ENCODE results near the gene PNMA1. TPM values are rescaled to one million over a fixed set of nuclear protein-coding genes. Genes with fewer than 3 reads are reported as not detected.

PNMA1 gene, protein sequence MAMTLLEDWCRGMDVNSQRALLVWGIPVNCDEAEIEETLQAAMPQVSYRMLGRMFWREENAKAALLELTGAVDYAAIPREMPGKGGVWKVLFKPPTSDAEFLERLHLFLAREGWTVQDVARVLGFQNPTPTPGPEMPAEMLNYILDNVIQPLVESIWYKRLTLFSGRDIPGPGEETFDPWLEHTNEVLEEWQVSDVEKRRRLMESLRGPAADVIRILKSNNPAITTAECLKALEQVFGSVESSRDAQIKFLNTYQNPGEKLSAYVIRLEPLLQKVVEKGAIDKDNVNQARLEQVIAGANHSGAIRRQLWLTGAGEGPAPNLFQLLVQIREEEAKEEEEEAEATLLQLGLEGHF
- 9.6 and 10.9 TPM in 2 replicates for total RNA-seq

DNA sequence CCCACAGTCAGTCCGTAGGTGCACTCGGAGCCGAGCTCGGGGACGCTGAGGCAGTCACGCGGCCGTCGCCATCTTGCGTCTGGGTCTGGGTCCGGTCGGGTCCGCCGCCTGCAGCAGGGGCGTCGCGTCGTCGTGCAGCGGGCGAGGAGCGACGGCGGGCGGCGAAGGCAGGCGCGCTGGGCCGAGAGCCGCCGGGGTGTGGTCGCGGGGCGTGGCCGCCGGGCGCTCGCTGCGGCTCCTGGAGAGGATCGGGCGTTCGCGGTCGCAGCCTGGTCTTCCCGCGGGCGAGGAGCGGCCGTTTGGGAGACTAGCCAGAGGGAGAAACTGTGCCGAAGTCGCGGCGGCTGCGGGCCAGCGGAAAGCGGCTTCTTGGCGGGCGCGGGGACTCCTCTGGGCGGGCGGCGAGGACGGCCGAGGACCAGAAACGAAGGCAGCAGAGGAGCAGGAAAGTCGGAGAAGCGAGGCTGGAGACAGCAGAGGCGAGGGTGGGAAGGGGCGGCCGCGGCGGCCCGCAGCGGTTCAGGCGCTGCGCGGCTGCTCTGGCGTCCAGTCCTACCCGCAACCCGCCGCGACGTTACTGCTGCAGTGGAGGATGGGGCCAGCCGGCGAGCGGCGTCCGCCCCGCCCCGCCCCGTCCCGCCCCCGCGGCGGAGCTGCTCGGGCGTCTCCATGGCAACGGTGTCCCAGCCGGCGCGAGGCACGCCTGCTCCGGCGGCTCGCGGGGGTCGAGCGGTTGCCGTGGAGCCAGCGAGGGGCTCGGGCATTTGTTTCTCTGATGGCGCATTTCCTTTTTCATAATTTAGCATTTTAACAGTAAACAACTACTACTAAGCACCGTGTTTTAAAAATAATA, at the start of gene PNMA1:
Gene PNMA1 (minus strand): TSS at position 582 of the 853 bp plus-strand sequence. CDS start 745 bp downstream, outside the sequence.

Other genes with a start within 250 kb of the PNMA1 start
- 23.6 and 24.5 TPM in 2 replicates for gene RIOX1, start 223.5 kb downstream of the PNMA1 start, total RNA-seq
- 0.96 and 3.0 TPM in 2 replicates for gene ACOT1, start 177.2 kb downstream of the PNMA1 start, total RNA-seq
- gene HEATR4, start 155.4 kb downstream of the PNMA1 start, total RNA-seq, result under 0.01 TPM in 2 replicates
- 7.9 and 8.9 TPM in 2 replicates for gene ACOT2, start 145.2 kb downstream of the PNMA1 start, total RNA-seq
- gene ACOT4, start 122.5 kb downstream of the PNMA1 start, total RNA-seq, result 0.21 and 0.48 TPM in 2 replicates
- gene ACOT6, start 101.9 kb downstream of the PNMA1 start, total RNA-seq, result 0.24 and 0.43 TPM in 2 replicates
- gene DNAL1, start 69.4 kb downstream of the PNMA1 start, total RNA-seq, result 4.9 and 6.3 TPM in 2 replicates
- gene PTGR2, start 137.4 kb upstream of the PNMA1 start, total RNA-seq, result 4.1 and 7.9 TPM in 2 replicates
- 97.1 and 99.1 TPM in 2 replicates for gene ZNF410, start 172.5 kb upstream of the PNMA1 start, total RNA-seq
- gene FAM161B, start 235.7 kb upstream of the PNMA1 start, total RNA-seq, result 0.96 and 1.9 TPM in 2 replicates
- gene COQ6, start 235.9 kb upstream of the PNMA1 start, total RNA-seq, result 9.4 and 20.5 TPM in 2 replicates